Measurements from ENCODE around the gene TRIM49B.
"Not testable (repeated sequence)": the region's sequence is repeated elsewhere in the genome, so short reads cannot be mapped to it uniquely, and the experiment has no call there.

Gene TRIM49B, protein sequence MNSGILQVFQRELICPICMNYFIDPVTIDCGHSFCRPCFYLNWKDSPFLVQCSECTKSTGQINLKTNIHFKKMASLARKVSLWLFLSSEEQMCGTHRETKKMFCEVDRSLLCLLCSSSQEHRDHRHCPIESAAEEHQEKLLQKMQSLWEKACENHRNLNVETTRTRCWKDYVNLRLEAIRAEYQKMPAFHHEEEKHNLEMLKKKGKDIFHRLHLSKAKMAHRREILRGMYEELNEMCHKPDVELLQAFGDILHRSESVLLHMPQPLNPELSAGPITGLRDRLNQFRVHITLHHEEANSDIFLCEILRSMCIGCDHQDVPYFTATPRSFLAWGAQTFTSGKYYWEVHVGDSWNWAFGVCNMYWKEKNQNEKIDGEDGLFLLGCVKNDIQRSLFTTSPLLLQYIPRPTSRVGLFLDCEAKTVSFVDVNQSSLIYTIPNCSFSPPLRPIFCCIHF

DNA sequence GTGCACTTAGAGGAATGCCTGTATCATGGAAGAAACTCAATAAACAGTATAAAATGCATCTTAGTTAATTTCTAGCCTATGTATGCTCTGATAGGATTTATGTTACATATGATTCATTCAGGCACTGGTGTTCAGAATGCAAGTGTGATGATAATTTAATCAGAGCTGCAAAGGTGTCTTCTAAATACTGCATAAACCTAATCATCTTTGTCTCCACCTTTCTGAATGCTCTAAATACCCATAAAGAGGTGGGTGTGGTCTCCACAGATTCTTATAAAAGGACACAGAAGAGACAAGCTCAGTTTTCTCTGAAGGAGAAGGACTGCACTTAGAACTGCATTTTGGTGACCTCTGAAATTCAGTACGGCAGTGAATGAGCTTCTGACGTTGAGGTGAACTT lies at the start of gene TRIM49B:
Gene TRIM49B (plus strand): TSS at position 301 of the 400 bp plus-strand sequence. CDS start 2,777 bp downstream, outside the sequence.
- not testable (repeated sequence) for DNase-seq (ENCODE audit: low spot score)

- not testable (repeated sequence) for DNase-seq (ENCODE audit: low spot score)
Measured at GRCh38 chr11:48983785-48984184, 44.8 kb upstream of the TRIM49B start, which contains the start of gene TRIM51G. Gene TRIM51G (minus strand): TSS chr11:48983885. CDS start chr11:48981695, 2,190 bp downstream.

GRCh38 chr11:49048229-49048628 lies 19.6 kb downstream of the TRIM49B start:
- not testable (repeated sequence) for DNase-seq (ENCODE audit: low spot score)

DNA sequence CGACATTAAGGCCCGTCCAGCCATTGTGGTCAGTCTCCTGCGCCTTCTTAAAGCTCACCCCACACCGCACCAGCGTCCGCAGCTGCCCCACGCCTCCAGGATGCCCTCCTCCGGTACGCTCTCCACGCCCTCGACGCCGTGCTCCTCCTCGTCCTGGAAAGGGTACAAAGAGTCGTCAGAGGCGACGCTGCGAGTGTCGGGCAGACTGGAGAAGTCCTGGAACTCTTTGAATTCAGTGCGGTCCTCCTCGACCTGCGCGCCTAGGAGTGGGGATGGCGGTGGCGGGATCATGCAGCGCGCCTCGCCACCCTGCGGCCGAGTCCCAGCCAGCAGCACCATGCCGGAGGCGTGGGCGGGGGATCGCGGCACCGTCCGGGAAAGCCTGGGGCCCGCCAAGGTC lies 21.2 kb downstream of the TRIM49B start:
- DNase-seq (ENCODE audit: low spot score), result not testable (repeated sequence)

DNA sequence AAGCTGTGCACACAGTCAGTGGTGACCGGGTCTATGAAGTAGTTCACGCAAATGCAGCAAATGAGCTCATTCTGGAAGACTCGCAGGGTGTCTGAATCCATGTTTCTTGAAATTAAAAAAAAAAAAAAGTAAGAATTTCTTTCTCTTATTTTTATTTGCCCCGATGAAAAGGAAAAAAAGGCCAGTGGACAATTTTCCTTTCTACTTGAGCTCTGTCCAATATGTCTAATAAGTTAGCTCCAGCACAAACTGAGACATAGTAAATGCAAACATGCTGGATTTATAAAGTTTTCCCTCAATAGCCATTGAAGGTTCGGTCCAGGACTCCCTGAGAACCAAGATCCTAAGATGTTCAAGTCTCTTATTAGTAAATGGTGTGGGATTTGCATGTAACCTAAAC lies 30.4 kb downstream of the TRIM49B start, which contains the start of gene TRIM64C:
Gene TRIM64C (minus strand): TSS at position 101 of the 400 bp plus-strand sequence. CDS start 0 bp downstream, at position 101.
- DNase-seq (ENCODE audit: low spot score), result not testable (repeated sequence)

DNA sequence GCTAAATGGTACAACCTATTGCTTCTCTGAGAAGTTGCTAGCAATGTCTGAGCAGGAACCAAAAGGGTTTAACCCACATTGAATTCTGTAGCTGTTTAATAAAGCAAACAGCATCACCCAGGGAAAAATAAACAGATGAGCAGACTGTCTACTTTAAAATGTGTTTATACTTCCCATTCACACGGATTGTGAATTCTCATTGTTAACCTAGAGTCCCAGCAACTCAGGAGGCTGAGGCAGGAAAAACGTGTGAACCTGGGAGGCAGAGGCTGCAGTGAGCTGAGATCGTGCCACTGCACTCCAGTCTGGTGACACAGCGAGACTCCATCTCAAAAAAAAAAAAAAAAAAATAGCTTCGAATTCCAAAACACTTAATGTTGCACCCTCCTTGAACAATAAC lies 41.3 kb downstream of the TRIM49B start:
- DNase-seq (ENCODE audit: low spot score), result not testable (repeated sequence)
